GM12891 (cell line): ENCODE measurements around the gene CARM1.

ENCODE experiments used
- POLR2A ChIP-seq: IDR thresholded peaks from 2 replicates; pipeline ENCODE4 v1.6.1; 2011; ENCODE audit warnings: low read depth, low read length, control low read depth
- POLR2AphosphoS5 ChIP-seq: IDR thresholded peaks from 2 replicates; pipeline ENCODE4 v1.6.1; 2011; ENCODE audit warnings: low read depth, low read length, control low read depth

- no peak for TF ChIP-seq POLR2A
- TF ChIP-seq POLR2AphosphoS5 = no peak
Measured at GRCh38 chr19:10920781-10921180, 49.4 kb downstream of the CARM1 start.
